EL (cell line): ENCODE results near the gene R3HDM1.

Experiments
- DNase-seq: peaks from one replicate; pipeline ENCODE4 v3.0.0-alpha.2; 2016

The R3HDM1 gene

GRCh38 chr2:135732561-135732960 is 201.3 kb downstream of the R3HDM1 start:
- DNase-seq, result no peak

GRCh38 chr2:135733045-135733444 is 201.8 kb downstream of the R3HDM1 start:
- no peak for DNase-seq

GRCh38 chr2:135736546-135736945 is 205.3 kb downstream of the R3HDM1 start:
- no peak for DNase-seq

- no peak for DNase-seq
These were observed 208.9 kb downstream of the R3HDM1 start for GRCh38 chr2:135740206-135740605.

DNA sequence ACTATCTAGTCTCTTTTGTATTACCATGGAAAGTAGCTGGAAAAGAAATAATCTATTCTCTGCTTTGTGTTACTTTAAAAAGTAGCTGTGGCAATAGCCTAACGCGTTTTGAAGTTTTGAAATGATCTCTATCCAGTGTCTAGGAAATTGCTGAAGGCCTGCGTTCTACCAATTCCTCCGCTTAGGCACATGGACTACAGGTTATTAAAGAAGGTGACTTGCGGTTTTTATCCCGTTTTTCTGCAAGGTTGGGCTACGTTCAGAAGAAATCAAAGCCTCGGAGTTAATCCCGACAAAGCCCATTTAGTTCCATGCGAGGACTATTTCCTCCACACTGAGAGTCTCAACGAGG is 209.7 kb downstream of the R3HDM1 start:
- no peak for DNase-seq

- DNase-seq, result peak; percentile 99
These were observed 210.4 kb downstream of the R3HDM1 start, which contains the start of gene UBXN4 for GRCh38 chr2:135741395-135742324. Gene UBXN4 (plus strand): TSS chr2:135741855. CDS start chr2:135741930, 75 bp downstream.

- peak; percentile 55 for DNase-seq
These were observed 211.1 kb downstream of the R3HDM1 start for GRCh38 chr2:135742325-135742757.

- peak; percentile 13 for DNase-seq
These were observed 212.6 kb downstream of the R3HDM1 start for GRCh38 chr2:135743860-135744259.

- DNase-seq, result peak; percentile 56
These were observed 213.6 kb downstream of the R3HDM1 start for GRCh38 chr2:135744760-135745314.

DNA sequence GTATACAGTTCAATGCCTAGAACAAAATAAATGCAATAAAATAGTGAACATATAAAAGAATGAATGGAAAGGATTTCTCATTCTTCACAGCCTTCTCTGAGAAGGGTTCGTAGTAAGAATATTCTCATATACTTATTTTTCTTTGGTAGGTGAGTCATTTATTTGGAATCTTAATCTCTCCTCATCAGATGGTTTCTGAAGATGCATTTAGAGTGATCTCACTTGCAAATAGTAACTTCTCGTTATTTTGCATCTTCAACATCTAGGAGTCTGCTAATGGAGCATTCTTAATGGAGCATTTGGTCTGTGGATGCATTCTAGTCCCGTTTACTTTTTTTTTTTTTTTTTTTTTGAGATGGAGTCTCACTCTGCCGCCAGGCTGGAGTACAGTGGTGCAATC is 214.3 kb downstream of the R3HDM1 start:
- DNase-seq, result peak; percentile 84

DNA sequence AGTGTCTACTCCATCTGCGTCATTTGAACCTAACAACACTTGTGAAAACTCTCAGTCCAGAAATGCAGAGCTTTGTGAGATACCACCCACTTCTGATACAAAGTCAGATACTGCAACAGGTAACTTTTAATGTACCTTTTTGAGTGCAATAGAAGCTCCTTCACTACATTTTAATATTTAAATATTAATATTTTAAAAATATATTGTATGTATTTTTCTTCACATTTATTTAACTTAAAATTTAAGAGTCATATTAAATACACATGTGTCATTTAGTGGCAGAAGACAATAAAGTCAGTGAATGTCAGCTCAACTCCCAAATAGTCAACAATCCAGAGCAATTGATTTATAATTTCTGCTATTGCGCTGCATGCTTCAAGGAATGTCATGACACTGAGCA is 224.3 kb downstream of the R3HDM1 start:
- no peak for DNase-seq

GRCh38 chr2:135756692-135757091 is 225.4 kb downstream of the R3HDM1 start:
- DNase-seq, result no peak

- DNase-seq, result no peak
These were observed 230.7 kb downstream of the R3HDM1 start for GRCh38 chr2:135762022-135762421.

GRCh38 chr2:135762530-135762929 is 231.2 kb downstream of the R3HDM1 start:
- DNase-seq, result no peak

DNA sequence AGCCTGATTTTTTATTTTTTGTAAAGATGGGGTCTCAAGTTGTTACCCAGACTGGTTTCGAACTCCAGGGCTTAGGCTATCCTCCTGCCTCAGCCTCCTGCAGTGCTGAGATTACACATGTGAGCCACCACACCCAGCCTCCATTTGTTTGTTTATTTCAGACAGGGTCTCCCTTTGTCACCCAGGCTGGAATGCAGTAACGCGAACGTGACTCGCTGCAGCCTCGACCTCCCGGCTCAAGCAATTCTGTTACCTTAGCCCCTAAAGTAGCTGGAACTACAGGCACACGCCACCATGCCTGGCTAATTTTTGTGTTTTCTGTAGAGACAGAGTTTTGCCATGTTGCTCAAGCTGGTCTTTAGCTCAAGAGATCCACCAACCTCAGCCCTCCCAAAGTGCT is 237.6 kb downstream of the R3HDM1 start:
- DNase-seq, result no peak

- no peak for DNase-seq
These were observed 242.0 kb downstream of the R3HDM1 start for GRCh38 chr2:135773319-135773718.

- DNase-seq, result peak; percentile 36
These were observed 242.6 kb downstream of the R3HDM1 start for GRCh38 chr2:135773917-135774316.
